ENCODE data around the gene APOF.

DNA sequence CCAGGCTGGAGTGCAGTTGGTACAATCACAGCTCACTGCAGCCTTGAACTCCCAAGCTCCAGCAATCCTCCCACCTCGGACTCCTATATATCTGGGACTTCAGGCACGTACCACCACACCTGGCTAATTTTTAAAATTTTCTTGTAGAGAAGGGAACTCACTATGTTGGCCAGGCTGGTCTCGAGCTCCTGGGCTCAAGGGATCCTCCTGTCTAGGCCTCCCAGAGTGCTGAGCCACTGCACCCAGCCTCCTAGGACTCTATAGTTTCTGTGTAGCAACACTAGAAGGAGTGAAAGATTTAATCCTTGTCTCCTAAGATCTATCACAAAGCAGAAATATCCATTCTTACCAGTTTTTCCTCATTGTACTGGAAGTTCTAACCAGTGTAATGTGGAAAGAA lies 4.3 kb upstream of the APOF start:
- TF ChIP-seq, protein P1, sequence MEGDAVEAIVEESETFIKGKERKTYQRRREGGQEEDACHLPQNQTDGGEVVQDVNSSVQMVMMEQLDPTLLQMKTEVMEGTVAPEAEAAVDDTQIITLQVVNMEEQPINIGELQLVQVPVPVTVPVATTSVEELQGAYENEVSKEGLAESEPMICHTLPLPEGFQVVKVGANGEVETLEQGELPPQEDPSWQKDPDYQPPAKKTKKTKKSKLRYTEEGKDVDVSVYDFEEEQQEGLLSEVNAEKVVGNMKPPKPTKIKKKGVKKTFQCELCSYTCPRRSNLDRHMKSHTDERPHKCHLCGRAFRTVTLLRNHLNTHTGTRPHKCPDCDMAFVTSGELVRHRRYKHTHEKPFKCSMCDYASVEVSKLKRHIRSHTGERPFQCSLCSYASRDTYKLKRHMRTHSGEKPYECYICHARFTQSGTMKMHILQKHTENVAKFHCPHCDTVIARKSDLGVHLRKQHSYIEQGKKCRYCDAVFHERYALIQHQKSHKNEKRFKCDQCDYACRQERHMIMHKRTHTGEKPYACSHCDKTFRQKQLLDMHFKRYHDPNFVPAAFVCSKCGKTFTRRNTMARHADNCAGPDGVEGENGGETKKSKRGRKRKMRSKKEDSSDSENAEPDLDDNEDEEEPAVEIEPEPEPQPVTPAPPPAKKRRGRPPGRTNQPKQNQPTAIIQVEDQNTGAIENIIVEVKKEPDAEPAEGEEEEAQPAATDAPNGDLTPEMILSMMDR (conservative IDR thresholded peaks at IDR 0.05; ENCODE audit: low read depth in 2 of 2) = no peak
- TF ChIP-seq JUNB (IDR thresholded peaks at IDR 0.05; ENCODE audit: unreplicated experiment) (no peak), EZH2phosphoT487 (IDR thresholded peaks at IDR 0.05; ENCODE audit: unreplicated experiment) (no peak), EZH2 (IDR thresholded peaks at IDR 0.05; ENCODE audit: low read depth, unreplicated experiment) (no peak)

Measured in GM23338 (cell line).